Dermis blood vessel endothelial cell (primary cell): ENCODE measurements around the gene MOCOS. TPM values are rescaled to one million over a fixed set of nuclear protein-coding genes. Genes with fewer than 3 reads are reported as not detected.

Experiments
- DNase-seq: peaks from one replicate; pipeline ENCODE4 v3.0.0; 2010
- total RNA-seq: library from RNA; depleted of rRNA; stranded (reverse); fragments of >200 nt; gene quantifications from 2 replicates; pipeline ENCODE4 v1.2.3, GENCODE V29; 2014

The MOCOS gene
- total RNA-seq, result 0.34 and 0.79 TPM in 2 replicates

- peak; percentile 54 for DNase-seq
Measured at GRCh38 chr18:36187193-36187825, at the start of gene MOCOS. Gene MOCOS, plus strand, starts transcription at chr18:36187497. Its CDS starts 43 bp downstream, at chr18:36187540.

DNA sequence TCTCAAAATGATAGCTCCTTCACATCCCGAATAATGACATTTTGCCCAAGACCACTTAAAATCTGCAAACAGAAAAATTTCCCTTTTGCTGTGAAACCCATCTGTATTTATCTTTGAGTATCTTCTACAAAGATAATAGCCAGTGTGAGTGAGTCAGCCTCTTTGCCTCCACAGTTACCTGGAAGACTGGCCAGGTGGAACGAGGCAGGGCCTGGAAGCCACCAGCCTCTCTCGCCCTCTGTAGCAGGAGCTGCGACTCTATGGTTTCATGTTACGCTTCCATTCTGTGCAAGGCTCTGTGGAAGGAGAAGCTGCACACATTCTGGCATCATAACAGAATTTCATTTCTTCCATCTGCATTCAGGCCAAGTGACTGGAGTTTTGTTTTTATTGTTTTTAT is 48.1 kb upstream of the MOCOS start:
- DNase-seq, result no peak

- DNase-seq, result no peak
Measured at GRCh38 chr18:36141576-36141975, 45.7 kb upstream of the MOCOS start.

GRCh38 chr18:36142751-36143150 is 44.5 kb upstream of the MOCOS start:
- DNase-seq, result no peak

GRCh38 chr18:36143391-36143790 is 43.9 kb upstream of the MOCOS start:
- no peak for DNase-seq

DNA sequence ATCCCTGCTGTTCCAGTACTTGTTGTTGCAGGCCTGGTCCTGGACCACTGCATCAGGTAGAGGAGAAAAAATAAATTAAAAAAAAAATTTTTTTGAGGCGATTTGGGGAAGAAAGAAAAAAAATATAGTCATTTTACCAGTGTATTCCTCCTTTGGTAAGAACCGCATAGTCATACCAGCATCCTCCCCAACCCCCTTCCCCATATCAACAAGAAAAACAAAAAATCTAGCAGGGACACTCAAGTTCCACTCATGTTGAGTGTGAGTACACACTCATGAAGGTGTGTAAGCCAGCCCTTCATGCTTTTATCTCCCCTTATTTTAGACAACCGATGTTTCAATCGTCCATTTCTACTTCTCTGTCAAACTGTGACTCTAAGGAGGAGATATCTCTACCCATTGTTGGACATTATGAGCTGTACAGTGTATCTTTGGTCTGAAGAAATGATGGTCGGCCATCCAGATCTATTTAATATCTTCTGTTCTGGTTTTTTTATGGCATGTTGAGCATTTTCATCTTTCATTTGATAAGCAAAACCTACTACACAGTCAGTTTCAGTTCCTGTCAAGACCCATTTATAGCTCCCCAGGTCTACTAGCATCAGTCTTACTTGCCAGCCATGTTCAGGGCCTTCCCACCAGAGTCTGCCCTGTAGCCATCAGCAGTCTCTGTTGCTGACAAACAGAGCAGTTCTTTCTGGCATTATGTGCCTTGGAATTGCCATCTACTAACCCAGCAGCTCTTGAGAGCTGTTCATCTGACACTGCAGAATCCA is 37.6 kb upstream of the MOCOS start:
- no peak for DNase-seq

DNA sequence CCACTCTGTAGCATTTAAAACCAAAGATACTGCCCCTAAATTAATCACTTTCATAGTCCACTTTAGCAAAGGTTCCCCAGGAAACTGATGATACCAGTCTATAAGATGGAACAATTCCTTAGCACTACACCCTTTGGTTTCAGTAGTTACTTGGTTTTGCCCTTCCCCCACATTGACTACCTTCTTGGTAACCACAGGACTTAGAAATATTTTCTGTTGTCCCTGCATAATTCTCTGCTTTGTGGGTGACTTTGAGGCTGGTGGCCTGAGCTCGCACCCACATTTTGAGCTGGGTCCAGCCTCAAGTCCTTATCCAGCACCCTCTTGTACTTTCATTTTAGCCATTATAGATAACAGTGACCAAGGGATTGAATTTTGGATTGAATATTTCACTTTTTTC is 34.5 kb upstream of the MOCOS start:
- no peak for DNase-seq

DNA sequence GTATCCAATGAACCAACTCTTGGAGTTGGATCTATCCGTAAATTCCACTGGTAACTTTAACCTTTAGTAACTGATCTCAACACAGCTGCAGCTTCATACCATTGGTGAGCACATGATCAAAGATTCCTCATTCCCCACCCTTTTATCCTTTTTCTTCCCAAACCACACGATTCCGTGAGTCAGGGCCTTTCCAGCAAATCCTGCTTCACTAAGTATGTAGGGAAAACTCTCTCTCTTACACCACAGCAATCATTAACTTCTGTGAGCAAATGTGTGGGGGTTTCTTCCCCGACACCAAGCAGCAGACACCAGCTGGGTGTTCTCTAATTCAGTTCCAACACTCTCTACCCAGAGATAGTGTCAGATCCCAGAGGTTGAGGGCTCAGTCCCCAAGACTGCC is 34.1 kb upstream of the MOCOS start:
- no peak for DNase-seq

GRCh38 chr18:36153771-36154170 is 33.5 kb upstream of the MOCOS start:
- DNase-seq, result no peak

DNA sequence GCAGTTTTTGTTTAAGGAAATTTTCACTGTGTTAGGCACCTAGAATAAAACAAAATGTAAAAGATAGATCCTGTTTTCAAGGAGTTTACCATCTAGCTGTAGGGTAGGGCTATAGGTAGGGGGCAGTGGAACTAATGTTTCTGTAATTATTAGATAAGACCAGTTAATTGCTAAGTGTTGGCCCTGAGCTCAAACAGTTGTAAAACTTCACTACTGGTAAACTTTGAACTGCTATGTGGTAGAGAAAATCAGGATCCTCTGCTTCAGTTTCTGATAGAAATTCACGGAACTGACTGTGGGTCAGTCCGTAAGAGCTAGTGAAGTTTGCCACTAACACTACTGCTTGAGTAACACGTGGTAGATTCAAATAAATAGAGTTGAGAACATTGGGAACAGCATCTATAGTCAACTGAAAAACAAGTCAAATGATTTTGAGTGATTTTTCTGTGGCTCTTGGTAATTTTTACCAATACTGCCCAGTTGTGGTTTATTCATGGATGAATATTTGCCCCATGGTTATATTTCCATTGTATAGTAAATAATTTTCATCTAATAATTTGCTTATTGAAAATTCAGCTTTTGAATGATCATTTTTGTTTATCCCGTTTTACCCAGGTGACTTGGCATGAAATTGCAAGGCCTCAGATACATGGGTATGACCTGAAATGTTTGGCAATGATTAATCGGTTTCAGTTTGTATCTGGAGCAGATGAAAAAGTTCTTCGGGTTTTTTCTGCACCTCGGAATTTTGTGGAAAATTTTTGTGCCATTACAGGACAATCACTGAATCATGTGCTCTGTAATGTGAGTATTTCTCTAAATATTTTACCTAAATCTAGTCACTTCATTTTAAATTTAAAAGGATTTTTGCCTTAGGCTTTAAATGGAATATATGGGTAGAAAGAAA is 31.2 kb upstream of the MOCOS start:
- no peak for DNase-seq

DNA sequence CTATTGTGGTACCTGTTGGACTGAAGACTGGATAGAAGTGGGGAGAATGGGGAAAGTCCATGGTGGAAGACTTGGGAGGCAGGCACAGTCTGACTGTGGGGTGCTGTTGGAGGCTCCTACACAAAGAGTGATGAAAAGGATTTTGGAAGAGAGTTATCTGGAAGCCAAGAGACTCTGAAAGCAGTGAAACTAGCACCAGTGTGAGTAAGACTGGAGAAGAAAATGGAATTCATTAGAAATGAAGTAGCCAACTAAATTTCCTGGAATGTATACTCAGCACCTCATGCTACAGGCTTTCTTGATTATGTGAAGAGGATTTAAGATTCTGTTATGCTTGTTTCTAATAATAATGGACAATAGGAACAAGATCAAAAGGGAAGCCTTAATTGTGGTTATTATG is 29.9 kb upstream of the MOCOS start:
- no peak for DNase-seq

DNA sequence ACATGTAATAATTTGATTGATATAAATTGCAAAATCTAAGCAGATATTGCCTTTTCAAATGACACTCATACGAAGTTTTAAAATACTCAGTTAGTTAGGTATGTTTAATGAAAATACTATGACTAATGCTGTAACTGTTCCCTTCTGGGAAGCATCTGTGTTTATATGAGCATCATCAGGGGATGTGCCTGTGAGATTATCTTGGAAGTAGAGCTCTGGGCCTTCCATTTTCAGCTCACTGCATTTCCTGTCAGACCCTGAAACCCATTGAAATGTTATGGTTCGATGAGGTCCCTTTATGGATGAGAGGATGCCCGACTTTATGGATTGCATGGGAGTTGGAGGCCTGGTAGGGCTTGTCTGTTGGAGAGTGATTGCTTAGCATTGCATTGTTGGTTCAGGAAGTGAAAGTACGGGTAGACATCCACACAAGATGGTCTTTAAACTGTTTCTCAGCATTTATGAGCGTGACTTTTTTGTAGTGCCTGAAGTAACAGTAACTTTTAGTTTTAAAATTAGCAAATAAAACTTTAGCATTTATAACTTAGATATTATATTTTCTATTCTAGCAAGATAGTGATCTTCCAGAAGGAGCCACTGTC is 28.9 kb upstream of the MOCOS start:
- peak; percentile 92 for DNase-seq

DNA sequence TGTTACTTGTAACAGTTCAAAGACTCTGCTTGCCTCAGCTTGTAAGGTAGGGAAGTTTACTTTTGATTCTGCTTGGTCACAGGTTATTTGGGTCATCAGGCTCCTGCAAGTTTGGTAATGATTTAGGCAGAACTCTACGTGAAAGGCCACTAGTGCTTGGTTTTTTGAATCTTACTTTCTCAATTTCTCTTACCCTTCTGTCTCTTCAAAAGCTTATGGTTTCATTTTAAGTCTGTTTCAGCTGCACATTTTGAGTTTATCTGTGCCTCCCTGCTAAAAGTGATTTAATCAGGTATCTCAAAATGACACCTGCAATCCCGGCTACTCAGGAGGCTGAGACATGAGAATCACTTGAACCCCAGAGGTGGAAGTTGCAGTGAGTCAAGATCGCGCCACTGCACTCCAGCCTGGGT is 26.3 kb upstream of the MOCOS start:
- DNase-seq, result no peak

- DNase-seq, result peak; percentile 88
Measured at GRCh38 chr18:36162981-36163380, 24.3 kb upstream of the MOCOS start.

DNA sequence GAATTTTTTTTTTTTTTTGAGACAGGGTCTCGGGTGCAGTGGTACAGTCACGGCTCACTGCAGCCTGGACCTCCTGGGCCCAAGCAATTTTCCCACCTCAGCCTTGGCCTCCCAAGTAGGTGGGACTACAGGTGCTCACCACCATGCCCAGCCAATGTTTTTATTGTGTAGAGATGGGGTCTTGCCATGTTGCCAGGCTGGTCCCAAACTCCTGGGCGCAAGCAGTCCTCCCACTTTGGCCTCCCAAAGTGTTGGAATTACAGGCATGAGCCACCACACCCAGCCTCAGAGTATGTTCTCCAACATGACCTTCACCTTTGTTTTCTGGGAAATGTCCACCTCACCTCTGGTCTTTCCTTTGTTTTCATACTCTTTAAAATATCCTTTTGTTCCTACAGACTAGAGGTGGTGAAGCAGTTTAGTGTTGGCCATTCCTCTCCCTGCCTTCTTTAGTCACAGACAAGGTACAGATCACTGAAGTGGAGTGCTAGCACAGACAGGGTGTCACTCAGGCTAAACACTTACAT is 19.5 kb upstream of the MOCOS start:
- DNase-seq, result no peak

DNA sequence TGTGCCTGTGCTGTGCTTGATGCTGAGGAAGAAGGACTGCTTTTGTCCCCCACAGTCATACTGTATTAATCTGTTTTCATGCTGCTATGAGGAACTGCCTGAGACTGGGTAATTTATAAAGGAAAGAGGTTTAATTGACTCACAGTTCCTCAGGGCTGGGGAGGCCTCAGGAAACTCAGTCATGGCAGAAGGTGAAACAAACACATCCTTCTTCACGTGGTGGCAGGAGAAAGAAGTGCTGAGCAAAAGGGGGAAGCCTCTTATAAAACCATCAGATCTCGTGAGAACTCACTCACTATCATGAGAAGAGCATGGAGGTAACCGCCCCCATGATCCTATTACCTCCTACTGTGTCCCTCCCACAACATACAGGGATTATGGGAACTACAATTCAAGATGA is 19.0 kb upstream of the MOCOS start:
- DNase-seq, result peak; percentile 50

DNA sequence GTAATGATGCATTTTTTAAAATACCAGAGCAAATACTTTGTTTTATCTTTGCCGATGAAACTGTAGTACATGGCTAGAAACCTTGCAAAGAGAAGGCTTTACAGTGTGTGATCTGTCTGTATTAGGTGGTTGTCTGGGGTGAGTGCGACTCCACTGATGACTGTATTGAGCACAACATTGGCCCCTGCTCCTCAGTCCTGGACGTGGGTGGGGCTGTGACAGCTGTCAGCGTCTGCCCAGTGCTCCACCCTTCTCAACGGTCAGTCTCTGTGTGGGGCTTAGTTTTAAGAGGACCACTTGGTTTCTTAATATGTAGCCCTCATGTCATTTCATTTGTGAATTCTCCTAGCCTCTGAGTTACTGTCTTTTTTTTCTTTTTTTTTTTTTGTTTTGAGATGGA is 17.4 kb upstream of the MOCOS start:
- DNase-seq, result no peak

DNA sequence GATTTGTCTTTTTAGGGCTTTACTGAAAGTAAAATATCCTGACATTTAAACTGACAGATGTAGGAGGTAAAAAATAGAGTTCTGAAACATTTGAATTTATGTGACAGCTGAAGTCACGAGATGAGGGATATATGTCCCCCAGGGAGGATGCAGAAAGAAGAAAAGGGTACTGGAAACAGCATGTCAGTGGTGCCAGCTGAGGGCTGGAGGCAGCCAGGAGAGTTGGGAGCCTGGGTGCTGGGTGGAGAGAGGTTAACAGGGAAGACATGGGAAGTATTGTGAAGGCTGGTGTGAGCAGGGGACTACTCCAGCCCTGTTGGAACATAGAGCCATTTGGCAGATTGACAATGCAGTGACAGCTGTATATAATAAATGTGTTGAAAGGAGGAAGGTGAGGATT is 11.8 kb upstream of the MOCOS start:
- DNase-seq, result no peak

GRCh38 chr18:36176177-36176584 is 11.1 kb upstream of the MOCOS start:
- DNase-seq, result no peak

DNA sequence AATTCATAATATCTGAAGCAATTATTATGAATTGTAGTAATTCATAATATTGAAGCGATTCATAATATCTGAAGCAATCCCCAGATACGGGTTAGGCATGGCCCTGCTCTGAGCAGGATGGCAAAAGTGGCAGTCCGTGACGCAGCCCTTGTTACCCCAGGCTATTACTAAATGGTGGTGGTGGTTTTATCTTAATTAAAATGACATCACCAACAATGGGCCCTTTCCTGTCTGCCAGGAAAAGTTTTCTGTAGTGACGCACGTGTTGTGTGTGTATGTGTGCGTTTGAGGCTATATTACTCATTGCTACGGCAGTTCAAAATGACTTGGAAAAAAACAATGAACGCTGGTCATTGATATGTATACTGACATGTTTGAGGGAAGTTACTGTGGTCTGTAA is 10.6 kb upstream of the MOCOS start:
- DNase-seq, result peak; percentile 94

- DNase-seq, result no peak
Measured at GRCh38 chr18:36177913-36178312, 9.4 kb upstream of the MOCOS start.

DNA sequence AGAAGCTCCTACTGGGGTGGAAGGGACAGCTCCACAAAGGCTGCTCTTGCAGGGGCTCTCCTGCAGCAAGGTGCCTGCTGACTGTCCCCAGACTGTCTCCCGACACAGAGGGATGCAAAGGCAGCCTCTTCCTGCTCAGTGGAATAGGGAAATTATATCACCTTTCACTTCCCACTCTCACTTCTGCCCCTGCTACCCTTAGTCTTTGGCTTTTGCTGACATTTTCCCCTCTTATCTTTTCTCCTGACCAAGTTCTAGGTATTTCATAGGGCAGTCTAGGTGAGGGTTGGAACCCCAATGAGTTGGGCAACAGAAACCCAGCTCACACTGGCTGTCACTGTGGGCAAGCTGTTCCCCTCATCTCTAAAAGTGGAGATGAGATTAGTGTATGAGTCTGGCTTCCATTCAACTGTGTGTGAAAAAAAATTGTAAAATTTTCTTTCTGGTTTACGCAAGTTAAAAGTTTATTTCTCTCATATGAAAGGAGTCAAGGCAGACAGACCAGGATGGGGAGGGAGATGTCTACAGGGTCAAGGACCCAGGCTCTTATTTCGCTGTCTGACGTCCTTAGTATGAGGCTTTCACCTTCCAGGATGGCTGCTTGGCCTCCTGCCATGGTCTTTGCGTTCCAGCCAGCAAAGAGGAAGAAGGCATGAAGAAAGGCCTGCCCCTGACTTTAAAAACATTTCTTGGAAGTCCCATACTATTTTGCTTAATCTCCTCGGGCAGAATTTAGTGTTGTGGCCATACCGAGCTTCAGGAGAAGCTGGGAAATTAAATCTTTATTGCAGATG is 7.5 kb upstream of the MOCOS start:
- peak; percentile 61 for DNase-seq
